ENCODE data around the gene TTC39A.

The TTC39A gene

GRCh38 chr1:51313961-51314777 is 16.2 kb downstream of the TTC39A start:
- Histone ChIP-seq H3K4me3 (ENCODE audit: low read depth, low read length) (no peak overlapping the region), H3K27me3 (ENCODE audit: control insufficient read depth, insufficient read depth, low read length) (no peaks in the 10 kb centered on the region), H3K36me3 (ENCODE audit: control insufficient read depth, insufficient read depth, low read length) (no peaks in the 10 kb centered on the region), H3K9ac (ENCODE audit: low read depth, low read length) (no peak overlapping the region), H3K9me3 (ENCODE audit: control insufficient read depth, insufficient read depth, low read length) (no peaks in the 10 kb centered on the region), H3K27ac (ENCODE audit: low read depth, low read length) (no peak overlapping the region), H3K4me1 (ENCODE audit: control insufficient read depth, insufficient read depth, low read length) (no peaks in the 10 kb centered on the region)

DNA sequence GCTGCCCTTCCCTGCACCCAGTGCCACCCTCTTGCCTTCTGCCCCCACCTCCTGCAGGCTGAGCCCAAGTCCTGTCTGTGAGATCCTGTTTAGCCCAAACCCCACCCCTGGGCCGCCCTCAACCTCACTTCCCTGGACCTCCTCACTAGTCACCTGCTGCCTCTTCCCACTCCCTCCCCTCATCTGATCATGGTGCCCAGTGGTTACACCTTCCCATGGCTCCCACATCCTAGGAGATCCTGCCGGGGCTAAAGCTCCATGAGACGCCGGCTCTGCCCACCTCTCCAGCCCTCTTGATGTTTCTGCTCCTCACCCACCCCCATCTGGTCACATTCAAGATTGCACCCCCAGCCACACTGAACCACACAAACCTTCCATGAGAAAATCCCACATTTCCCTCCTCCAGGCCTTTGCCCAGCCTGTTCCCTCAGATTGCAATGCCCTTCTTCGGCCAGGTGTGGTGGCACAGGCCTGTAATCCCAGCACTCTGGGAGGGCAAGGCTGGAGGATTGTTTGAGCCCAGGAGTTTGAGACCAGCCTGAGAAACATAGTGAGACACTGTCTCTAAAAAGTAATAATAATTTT is 17.0 kb downstream of the TTC39A start:
- Histone ChIP-seq H3K36me3 (ENCODE audit: control insufficient read depth, insufficient read depth, low read length) (no peaks in the 10 kb centered on the region), H3K9ac (ENCODE audit: low read depth, low read length) (no peak overlapping the region), H3K4me1 (ENCODE audit: control insufficient read depth, insufficient read depth, low read length) (no peaks in the 10 kb centered on the region), H3K27me3 (ENCODE audit: control insufficient read depth, insufficient read depth, low read length) (no peaks in the 10 kb centered on the region), H3K27ac (ENCODE audit: low read depth, low read length) (no peak overlapping the region), H3K9me3 (ENCODE audit: control insufficient read depth, insufficient read depth, low read length) (no peaks in the 10 kb centered on the region), H3K4me3 (ENCODE audit: low read depth, low read length) (no peak overlapping the region)

GRCh38 chr1:51312718-51313117 is 17.6 kb downstream of the TTC39A start:
- no peak overlapping the region for H3K9ac ChIP-seq (ENCODE audit: low read depth, low read length)
- no peaks in the 10 kb centered on the region for H3K9me3 ChIP-seq (ENCODE audit: control insufficient read depth, insufficient read depth, low read length)
- H3K4me3 ChIP-seq (ENCODE audit: low read depth, low read length) = no peak overlapping the region
- no peaks in the 10 kb centered on the region for H3K36me3 ChIP-seq (ENCODE audit: control insufficient read depth, insufficient read depth, low read length)
- H3K27ac ChIP-seq (ENCODE audit: low read depth, low read length) = no peak overlapping the region
- no peaks in the 10 kb centered on the region for H3K27me3 ChIP-seq (ENCODE audit: control insufficient read depth, insufficient read depth, low read length)
- no peaks in the 10 kb centered on the region for H3K4me1 ChIP-seq (ENCODE audit: control insufficient read depth, insufficient read depth, low read length)

DNA sequence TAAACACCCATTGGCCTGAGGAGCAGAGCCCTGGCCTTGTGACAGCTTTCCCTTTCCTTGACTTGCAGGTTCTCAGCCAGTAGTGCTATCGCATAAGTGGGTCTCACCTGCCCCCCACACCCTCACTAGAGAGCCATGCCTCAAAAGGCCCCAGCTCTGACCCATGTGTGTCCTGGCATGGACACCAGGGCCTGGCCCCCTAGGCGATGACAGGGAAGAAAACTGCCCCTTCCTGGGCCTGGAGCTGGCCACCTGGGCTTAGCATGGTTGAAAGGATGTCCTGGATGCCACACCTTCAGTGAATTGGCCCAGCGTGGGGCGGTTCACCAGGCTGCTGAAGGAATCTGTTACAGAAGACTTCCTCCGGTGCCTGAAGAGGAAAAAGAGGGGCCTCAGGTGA is 18.5 kb downstream of the TTC39A start:
- Histone ChIP-seq H3K36me3 (ENCODE audit: control insufficient read depth, insufficient read depth, low read length) (no peaks in the 10 kb centered on the region), H3K27me3 (ENCODE audit: control insufficient read depth, insufficient read depth, low read length) (no peaks in the 10 kb centered on the region), H3K9me3 (ENCODE audit: control insufficient read depth, insufficient read depth, low read length) (no peaks in the 10 kb centered on the region), H3K4me3 (ENCODE audit: low read depth, low read length) (no peak overlapping the region), H3K4me1 (ENCODE audit: control insufficient read depth, insufficient read depth, low read length) (no peaks in the 10 kb centered on the region), H3K27ac (ENCODE audit: low read depth, low read length) (no peak overlapping the region), H3K9ac (ENCODE audit: low read depth, low read length) (no peak overlapping the region)

GRCh38 chr1:51310871-51311613 is 19.3 kb downstream of the TTC39A start:
- Histone ChIP-seq H3K27me3 (ENCODE audit: control insufficient read depth, insufficient read depth, low read length) (no peaks in the 10 kb centered on the region), H3K9ac (ENCODE audit: low read depth, low read length) (no peak overlapping the region), H3K9me3 (ENCODE audit: control insufficient read depth, insufficient read depth, low read length) (no peaks in the 10 kb centered on the region), H3K36me3 (ENCODE audit: control insufficient read depth, insufficient read depth, low read length) (no peaks in the 10 kb centered on the region), H3K4me3 (ENCODE audit: low read depth, low read length) (no peak overlapping the region), H3K4me1 (ENCODE audit: control insufficient read depth, insufficient read depth, low read length) (no peaks in the 10 kb centered on the region), H3K27ac (ENCODE audit: low read depth, low read length) (no peak overlapping the region)

DNA sequence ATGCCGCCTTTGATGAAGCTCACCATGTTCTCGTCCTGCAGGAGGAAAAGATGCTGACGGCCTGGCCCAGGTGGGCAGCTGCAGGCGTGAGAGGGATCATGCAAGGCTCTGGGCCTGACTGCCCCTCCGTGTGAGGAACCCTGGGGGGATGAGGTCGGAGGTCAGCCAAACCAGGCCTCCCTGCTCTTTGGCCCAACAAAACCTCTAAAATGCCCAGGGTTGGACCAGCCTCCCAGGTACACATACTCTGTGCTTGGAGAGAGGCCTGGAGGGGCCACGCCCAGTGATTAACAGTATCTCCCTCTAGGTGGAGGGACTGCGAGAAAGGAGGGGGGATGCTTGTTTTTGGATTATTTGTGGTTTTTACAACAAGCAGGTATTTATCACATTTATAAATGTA is 21.1 kb downstream of the TTC39A start:
- Histone ChIP-seq H3K9me3 (ENCODE audit: control insufficient read depth, insufficient read depth, low read length) (no peaks in the 10 kb centered on the region), H3K9ac (ENCODE audit: low read depth, low read length) (no peak overlapping the region), H3K27ac (ENCODE audit: low read depth, low read length) (no peak overlapping the region), H3K36me3 (ENCODE audit: control insufficient read depth, insufficient read depth, low read length) (no peaks in the 10 kb centered on the region), H3K27me3 (ENCODE audit: control insufficient read depth, insufficient read depth, low read length) (no peaks in the 10 kb centered on the region), H3K4me1 (ENCODE audit: control insufficient read depth, insufficient read depth, low read length) (no peaks in the 10 kb centered on the region), H3K4me3 (ENCODE audit: low read depth, low read length) (no peak overlapping the region)

DNA sequence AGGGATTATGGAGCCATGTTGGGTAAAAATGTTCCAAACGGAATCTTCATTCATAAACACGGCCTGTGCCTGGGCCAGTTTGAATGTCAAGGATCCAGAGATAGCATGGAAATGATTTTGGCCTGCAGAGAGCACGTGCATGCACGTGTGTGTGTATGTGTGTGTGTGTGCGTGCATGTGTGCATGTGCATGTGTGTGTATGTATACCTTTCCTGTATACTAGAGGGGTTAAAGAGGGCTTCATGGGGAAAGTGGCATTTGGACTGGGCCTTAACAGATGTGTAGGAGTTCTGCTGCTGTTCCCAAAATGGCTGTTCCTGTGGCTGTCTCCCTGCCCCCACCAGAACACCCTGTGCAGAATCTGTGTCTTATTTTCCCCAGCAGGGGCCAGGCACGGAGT is 21.7 kb downstream of the TTC39A start:
- no peaks in the 10 kb centered on the region for H3K4me1 ChIP-seq (ENCODE audit: control insufficient read depth, insufficient read depth, low read length)
- H3K9me3 ChIP-seq (ENCODE audit: control insufficient read depth, insufficient read depth, low read length) = no peaks in the 10 kb centered on the region
- no peaks in the 10 kb centered on the region for H3K27me3 ChIP-seq (ENCODE audit: control insufficient read depth, insufficient read depth, low read length)
- H3K36me3 ChIP-seq (ENCODE audit: control insufficient read depth, insufficient read depth, low read length) = no peaks in the 10 kb centered on the region
- no peak overlapping the region for H3K4me3 ChIP-seq (ENCODE audit: low read depth, low read length)
- H3K9ac ChIP-seq (ENCODE audit: low read depth, low read length) = no peak overlapping the region
- H3K27ac ChIP-seq (ENCODE audit: low read depth, low read length) = no peak overlapping the region

DNA sequence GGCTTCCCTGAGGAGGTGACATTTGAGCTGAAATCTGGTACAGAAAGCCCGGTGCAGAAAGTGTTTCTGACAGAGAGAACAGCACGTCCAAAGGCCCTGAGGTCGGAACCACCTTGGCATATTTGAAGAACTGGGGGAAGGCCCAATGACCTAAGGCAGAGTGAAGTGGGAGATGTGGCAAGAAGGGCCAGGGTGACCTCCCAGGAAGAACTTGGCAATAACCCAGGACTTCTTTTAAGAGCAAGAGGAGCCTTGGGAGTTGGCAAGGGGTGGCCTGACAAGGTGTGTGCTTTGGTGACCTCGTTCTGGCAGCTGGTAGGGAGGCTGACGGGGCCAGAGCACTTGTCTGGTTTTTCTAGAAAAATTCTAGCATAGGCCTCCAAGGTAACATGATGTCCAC is 23.4 kb downstream of the TTC39A start:
- Histone ChIP-seq H3K27me3 (ENCODE audit: control insufficient read depth, insufficient read depth, low read length) (no peaks in the 10 kb centered on the region), H3K36me3 (ENCODE audit: control insufficient read depth, insufficient read depth, low read length) (no peaks in the 10 kb centered on the region), H3K9ac (ENCODE audit: low read depth, low read length) (no peak overlapping the region), H3K9me3 (ENCODE audit: control insufficient read depth, insufficient read depth, low read length) (no peaks in the 10 kb centered on the region), H3K27ac (ENCODE audit: low read depth, low read length) (no peak overlapping the region), H3K4me3 (ENCODE audit: low read depth, low read length) (no peak overlapping the region), H3K4me1 (ENCODE audit: control insufficient read depth, insufficient read depth, low read length) (no peaks in the 10 kb centered on the region)

- Histone ChIP-seq H3K4me1 (ENCODE audit: control insufficient read depth, insufficient read depth, low read length) (no peaks in the 10 kb centered on the region), H3K27ac (ENCODE audit: low read depth, low read length) (no peak overlapping the region)
Observed at GRCh38 chr1:51305371-51305823, 25.0 kb downstream of the TTC39A start.

GRCh38 chr1:51304360-51304759 is 26.0 kb downstream of the TTC39A start:
- no peaks in the 10 kb centered on the region for H3K9me3 ChIP-seq (ENCODE audit: control insufficient read depth, insufficient read depth, low read length)
- no peak overlapping the region for H3K4me3 ChIP-seq (ENCODE audit: low read depth, low read length)
- no peak overlapping the region for H3K27ac ChIP-seq (ENCODE audit: low read depth, low read length)
- H3K27me3 ChIP-seq (ENCODE audit: control insufficient read depth, insufficient read depth, low read length) = no peaks in the 10 kb centered on the region
- H3K4me1 ChIP-seq (ENCODE audit: control insufficient read depth, insufficient read depth, low read length) = no peaks in the 10 kb centered on the region
- H3K9ac ChIP-seq (ENCODE audit: low read depth, low read length) = no peak overlapping the region
- no peaks in the 10 kb centered on the region for H3K36me3 ChIP-seq (ENCODE audit: control insufficient read depth, insufficient read depth, low read length)

More at GRCh38 chr1:51305371-51305823, 25.0 kb downstream of the TTC39A start:
- H3K4me3 ChIP-seq (ENCODE audit: low read depth, low read length) = no peak overlapping the region
- H3K9me3 ChIP-seq (ENCODE audit: control insufficient read depth, insufficient read depth, low read length) = no peaks in the 10 kb centered on the region
- H3K9ac ChIP-seq (ENCODE audit: low read depth, low read length) = no peak overlapping the region
- no peaks in the 10 kb centered on the region for H3K27me3 ChIP-seq (ENCODE audit: control insufficient read depth, insufficient read depth, low read length)
- no peaks in the 10 kb centered on the region for H3K36me3 ChIP-seq (ENCODE audit: control insufficient read depth, insufficient read depth, low read length)

GRCh38 chr1:51303751-51304251 is 26.6 kb downstream of the TTC39A start:
- Histone ChIP-seq H3K9me3 (ENCODE audit: control insufficient read depth, insufficient read depth, low read length) (no peaks in the 10 kb centered on the region), H3K36me3 (ENCODE audit: control insufficient read depth, insufficient read depth, low read length) (no peaks in the 10 kb centered on the region), H3K27me3 (ENCODE audit: control insufficient read depth, insufficient read depth, low read length) (no peaks in the 10 kb centered on the region), H3K4me1 (ENCODE audit: control insufficient read depth, insufficient read depth, low read length) (no peaks in the 10 kb centered on the region), H3K4me3 (ENCODE audit: low read depth, low read length) (no peak overlapping the region), H3K9ac (ENCODE audit: low read depth, low read length) (no peak overlapping the region), H3K27ac (ENCODE audit: low read depth, low read length) (no peak overlapping the region)

All from HUES48 (cell line).